NCI-H82 (cell line): ENCODE results near the gene CEND1.

Experiments
- DNase-seq: peaks from one replicate; lab custom pipeline; 2025; lab: John Stamatoyannopoulos, UW

Gene CEND1

GRCh38 chr11:794766-795633, 5.1 kb upstream of the CEND1 start:
- DNase-seq = peak; percentile 52

- DNase-seq = peak; percentile 72
These were observed 4.3 kb upstream of the CEND1 start for GRCh38 chr11:794013-794765.

GRCh38 chr11:793556-793955, 3.7 kb upstream of the CEND1 start:
- DNase-seq = no peak

GRCh38 chr11:792873-793272, 3.0 kb upstream of the CEND1 start:
- no peak for DNase-seq

- no peak for DNase-seq
These were observed 2.6 kb upstream of the CEND1 start for GRCh38 chr11:792535-792821.

- DNase-seq = no peak
These were observed 2.0 kb upstream of the CEND1 start for GRCh38 chr11:791658-792534.

GRCh38 chr11:790721-791564, 1.1 kb upstream of the CEND1 start:
- peak; percentile 26 for DNase-seq

GRCh38 chr11:788953-789940, 643 bp downstream of the CEND1 start:
- DNase-seq = no peak

GRCh38 chr11:788009-788640, 1.8 kb downstream of the CEND1 start:
- DNase-seq = no peak

- no peak for DNase-seq
These were observed 2.7 kb downstream of the CEND1 start for GRCh38 chr11:787084-787675.

GRCh38 chr11:786235-787083, 3.4 kb downstream of the CEND1 start:
- DNase-seq = peak; percentile 32

- peak; percentile 94 for DNase-seq
These were observed 6.3 kb downstream of the CEND1 start for GRCh38 chr11:783581-784015.

- DNase-seq = no peak
These were observed 7.4 kb downstream of the CEND1 start for GRCh38 chr11:782264-783174.

- DNase-seq = no peak
These were observed 9.8 kb downstream of the CEND1 start for GRCh38 chr11:779955-780532.

- no peak for DNase-seq
These were observed 10.6 kb downstream of the CEND1 start for GRCh38 chr11:778976-779954.
